ENCODE measurements around the gene INHA.

The INHA gene

DNA sequence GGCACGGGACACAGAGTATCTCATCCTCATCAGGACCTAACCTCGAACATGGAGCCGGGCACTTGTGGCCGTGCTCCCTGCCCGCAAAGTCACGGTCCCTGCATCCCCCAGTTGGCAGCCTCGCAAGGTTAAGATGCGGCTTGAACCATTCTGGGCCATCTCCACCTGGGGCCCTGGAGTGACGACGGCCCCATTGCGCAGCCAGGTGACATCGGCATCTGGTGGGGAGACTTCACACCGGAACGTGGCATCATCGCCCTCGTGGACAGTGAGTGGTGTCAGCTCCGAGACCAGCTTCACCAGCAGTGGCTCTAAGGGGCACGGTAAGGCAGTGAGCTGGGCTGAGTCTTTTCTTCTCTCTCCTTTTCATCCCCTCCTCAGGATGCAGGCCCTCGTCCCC lies 15.7 kb upstream of the INHA start:
- no peak for DNase-seq (ENCODE audit: extremely low read depth, low read depth)
- TF ChIP-seq, protein P1, sequence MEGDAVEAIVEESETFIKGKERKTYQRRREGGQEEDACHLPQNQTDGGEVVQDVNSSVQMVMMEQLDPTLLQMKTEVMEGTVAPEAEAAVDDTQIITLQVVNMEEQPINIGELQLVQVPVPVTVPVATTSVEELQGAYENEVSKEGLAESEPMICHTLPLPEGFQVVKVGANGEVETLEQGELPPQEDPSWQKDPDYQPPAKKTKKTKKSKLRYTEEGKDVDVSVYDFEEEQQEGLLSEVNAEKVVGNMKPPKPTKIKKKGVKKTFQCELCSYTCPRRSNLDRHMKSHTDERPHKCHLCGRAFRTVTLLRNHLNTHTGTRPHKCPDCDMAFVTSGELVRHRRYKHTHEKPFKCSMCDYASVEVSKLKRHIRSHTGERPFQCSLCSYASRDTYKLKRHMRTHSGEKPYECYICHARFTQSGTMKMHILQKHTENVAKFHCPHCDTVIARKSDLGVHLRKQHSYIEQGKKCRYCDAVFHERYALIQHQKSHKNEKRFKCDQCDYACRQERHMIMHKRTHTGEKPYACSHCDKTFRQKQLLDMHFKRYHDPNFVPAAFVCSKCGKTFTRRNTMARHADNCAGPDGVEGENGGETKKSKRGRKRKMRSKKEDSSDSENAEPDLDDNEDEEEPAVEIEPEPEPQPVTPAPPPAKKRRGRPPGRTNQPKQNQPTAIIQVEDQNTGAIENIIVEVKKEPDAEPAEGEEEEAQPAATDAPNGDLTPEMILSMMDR (IDR thresholded peaks at IDR 0.05; ENCODE audit: low read depth, low read length) = no peak

DNA sequence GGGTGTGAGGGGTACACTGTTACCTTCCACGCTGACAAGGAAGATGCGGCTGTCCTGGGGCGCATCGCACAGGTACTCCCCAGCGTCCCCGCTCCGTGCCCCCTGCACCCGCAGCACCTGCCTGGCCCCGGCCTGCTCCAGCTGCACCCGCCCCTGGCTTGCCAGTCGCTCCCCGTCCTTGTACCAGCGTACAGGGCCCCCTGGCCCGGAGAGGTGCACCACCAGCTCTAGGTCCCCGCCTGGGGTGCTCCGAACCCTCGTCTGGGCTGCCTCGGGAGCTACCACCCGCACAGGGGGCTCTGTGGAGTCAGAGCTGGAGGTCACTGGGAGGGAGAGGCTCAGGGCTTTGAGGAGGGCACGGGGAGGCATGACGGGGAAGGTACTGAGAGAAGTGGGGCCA lies 14.8 kb upstream of the INHA start:
- no peak for DNase-seq (ENCODE audit: extremely low read depth, low read depth)
- TF ChIP-seq, protein P1 (IDR thresholded peaks at IDR 0.05; ENCODE audit: low read depth, low read length) = no peak

DNA sequence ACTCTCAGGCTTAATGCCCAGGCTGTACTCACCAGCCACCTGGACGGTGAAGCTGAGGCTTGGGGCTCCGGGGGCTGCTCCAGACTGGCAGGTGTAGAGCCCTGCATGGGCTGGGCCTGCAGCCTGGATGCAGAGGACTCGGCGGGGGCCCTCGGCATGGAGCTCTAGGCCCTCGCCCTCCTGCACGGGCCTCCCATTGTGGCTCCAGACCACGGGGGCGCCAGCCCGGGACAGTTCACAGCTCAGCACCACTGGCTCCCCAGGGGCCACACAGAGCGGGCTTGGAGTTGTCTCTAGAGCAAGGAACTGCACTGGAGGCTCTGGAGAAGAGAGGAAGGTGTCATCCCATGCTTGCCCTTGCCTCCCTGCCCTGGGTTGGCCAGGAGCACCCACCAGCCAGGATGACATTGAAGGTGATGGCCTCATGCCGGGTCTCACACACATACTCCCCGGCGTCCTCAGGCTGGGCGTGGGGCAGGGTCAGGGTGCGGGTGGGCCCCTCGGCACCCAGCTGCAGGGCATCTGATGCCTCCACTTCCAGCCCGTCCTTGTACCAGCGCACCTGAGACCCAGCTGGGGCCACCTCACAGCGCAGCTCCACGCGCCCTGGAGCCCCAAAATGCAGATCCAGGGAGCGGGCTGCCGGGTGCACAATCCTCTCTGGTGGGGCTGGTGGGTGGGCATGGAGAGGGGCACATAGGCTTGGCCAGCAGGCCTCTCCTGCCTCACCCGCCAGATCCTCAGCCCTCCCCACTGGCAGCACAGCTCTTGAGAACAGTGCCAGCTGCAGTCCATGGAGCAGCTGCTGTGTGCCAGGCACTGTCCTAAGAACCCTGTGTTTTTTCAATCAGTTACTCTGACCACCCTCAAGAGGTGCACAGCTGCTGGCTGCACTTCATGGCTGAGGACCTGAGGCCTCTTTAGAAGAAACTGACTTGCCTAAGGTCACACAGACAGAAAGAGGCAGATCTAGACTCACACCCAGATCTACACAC lies 14.0 kb upstream of the INHA start:
- TF ChIP-seq, protein P1 (IDR thresholded peaks at IDR 0.05; ENCODE audit: low read depth, low read length) = no peak
- no peak for DNase-seq (ENCODE audit: extremely low read depth, low read depth)

DNA sequence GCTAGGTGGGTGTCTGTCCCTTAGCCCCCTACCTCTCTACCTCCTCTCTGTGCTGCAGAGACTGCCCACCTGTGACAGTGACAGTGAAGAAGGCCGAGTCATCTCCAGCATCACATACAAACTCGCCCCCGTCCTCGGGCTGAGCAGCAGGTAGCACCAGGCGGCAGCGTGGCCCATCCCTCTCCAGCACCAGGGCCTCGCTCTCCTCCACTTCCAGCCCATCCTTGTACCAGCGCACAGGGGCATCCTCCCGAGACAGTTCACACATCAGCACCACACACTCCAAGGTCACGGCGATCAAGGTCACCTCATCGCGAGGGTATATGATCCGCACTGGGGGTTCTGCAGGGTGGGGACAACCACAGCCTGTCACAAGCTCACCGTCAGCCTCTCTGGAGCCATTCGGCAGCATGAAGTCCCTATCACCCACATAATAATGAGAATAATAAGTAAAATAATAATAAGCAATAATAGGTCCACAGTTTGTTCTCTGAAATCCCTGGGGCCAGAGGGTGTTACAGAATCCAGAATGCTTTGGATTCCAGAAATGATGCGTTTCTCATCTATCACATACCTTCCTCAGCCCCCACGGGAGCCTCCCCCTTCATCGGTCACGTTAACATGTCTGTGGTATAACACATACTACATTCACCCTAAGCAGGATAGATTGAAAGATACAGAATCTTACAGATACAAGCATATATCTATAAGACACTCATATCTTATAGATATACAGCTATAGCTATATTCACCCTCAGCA lies 12.8 kb upstream of the INHA start:
- TF ChIP-seq, protein P1 (IDR thresholded peaks at IDR 0.05; ENCODE audit: low read depth, low read length) = no peak
- no peak for DNase-seq (ENCODE audit: extremely low read depth, low read depth)

DNA sequence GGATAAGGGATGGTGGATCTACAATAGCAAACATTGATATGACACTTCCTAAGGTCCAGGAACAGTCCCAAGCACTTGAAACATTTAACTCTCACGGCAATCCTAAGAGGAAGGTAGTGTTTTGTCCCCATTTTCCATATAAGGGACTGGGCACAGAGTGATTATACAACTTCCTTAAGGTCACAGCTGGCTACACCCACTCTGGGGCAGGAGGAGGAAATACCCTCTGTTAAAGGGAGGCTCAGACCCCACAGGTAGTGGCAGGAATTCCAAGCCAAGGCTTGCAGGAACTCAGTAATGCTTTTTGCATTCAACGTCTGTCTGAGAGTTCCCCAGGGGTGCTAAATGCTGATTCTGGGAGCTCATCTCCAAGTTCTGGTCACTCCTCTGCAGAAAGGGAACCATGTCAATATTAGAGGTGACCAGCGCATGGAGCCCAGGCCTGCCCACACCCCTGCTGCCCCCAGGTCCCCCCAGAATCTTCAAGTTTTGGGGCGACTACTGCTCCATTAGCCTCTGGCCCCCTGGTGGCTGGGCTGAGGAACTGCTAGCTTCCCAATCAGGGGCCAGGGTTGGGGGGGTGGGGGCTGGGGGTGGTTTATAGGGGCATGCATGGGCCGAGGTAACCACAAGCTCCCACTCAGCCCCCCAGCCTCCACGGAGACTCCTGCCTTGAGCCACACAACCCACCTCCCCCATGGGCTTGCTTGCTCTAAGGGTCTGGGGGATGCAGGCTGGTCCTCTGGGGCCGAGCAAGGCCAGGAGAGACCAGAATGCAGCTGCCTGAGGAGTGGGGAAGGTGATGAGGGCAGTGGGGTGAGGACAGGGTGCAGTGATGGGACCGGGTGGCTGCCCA lies 11.8 kb upstream of the INHA start:
- TF ChIP-seq, protein P1 (IDR thresholded peaks at IDR 0.05; ENCODE audit: low read depth, low read length) = peak; percentile 62
- DNase-seq (ENCODE audit: extremely low read depth, low read depth) = no peak

DNA sequence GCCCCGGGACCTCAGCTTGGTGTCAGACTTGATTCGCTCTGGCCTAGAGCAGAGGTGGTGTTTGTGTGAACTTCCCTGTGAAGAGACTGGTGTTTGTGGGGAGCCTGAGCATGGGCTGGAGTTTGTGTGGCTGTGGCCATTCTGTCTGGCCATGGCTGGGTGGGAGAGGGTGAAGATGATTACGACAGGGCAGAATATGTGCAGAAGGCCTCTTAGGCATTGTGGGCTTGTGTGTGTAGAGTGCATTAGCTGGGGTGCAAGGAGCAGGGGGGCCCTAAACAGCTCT lies 11.3 kb upstream of the INHA start:
- DNase-seq (ENCODE audit: extremely low read depth, low read depth) = no peak
- TF ChIP-seq, protein P1 (IDR thresholded peaks at IDR 0.05; ENCODE audit: low read depth, low read length) = no peak; the same call in 1 of the 2 replicates
